GM21423 (cell line): ENCODE data around the gene GDPD3.

Experiments
- ATAC-seq: cut with Tn5 transposase; IDR thresholded peaks from one replicate; pipeline ENCODE4 v1.9.1; 2021; ENCODE audit warnings: mild to moderate bottlenecking, moderate library complexity; ENCODE audit not compliant: unreplicated experiment

GDPD3 gene, protein sequence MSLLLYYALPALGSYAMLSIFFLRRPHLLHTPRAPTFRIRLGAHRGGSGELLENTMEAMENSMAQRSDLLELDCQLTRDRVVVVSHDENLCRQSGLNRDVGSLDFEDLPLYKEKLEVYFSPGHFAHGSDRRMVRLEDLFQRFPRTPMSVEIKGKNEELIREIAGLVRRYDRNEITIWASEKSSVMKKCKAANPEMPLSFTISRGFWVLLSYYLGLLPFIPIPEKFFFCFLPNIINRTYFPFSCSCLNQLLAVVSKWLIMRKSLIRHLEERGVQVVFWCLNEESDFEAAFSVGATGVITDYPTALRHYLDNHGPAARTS

DNA sequence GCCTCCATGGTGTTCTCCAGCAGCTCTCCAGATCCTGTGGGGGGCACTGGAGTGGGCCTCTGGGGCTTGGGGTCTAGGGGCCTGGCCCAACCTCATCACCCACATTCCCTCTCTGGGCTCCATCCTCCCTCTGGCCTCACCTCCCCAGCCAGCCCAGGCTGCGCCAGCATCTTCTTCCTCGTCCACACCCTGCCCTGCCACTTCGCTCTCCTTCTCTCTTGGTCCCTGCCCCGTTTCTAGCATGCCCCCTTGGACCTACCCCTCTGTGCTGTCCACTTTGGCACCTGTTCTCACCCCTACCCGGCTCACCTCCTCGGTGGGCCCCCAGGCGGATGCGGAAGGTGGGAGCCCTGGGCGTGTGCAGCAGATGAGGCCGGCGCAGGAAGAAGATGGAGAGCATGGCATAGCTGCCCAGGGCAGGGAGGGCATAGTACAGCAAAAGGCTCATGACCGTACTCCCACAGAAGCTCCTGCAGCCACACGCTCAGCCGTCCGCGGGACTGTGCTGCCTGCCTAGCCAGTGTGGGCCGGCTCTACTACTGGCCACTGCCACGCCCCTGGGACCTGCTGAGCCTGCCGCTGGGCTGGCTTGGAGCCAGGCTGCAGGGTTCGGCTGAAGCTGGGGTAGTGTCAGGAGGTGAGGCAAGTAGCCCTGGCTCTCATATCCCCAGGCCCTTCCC lies at the start of gene GDPD3:
GDPD3 (minus strand) TSS at position 507 of the 680 bp plus-strand sequence; CDS start at position 448, 59 bp downstream.
- no peak for ATAC-seq

DNA sequence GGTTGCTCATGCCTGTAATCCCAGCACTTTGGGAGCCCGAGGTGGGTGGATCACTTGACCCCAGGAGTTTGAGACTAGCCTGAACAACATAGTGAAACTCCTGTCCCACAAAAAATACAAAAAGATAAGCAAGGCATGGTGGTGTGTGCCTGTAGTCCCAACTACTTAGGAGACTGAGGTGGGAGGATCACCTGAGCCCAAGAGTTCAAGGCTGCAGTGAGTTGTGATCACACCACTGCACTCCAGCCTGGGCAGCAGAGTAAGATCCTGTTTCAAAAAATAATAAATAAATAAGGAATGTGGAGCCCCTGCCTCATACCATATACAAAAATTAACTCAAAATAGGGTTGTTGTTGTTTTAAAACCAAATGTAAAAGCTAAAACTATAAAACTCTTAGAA lies 43.9 kb upstream of the GDPD3 start:
- no peak for ATAC-seq

DNA sequence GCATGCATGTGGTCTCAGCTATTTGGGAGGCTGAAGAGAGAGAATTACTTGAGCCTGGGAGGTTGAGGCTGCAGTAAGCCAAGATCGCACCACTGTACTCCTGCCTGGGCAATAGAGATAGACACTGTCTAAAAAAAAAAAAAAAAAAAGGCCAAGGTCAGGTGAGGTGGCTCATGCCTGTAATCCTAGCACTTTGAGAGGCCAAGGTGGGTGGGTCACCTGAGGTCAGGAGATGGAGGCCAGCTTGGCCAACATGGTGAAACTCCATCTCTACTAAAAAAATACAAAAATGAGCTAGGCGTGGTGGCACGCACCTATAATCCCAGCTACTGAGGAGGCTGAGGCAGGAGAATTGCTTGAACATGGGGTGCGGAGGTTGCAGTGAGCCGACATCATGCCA lies 41.9 kb upstream of the GDPD3 start:
- no peak for ATAC-seq

DNA sequence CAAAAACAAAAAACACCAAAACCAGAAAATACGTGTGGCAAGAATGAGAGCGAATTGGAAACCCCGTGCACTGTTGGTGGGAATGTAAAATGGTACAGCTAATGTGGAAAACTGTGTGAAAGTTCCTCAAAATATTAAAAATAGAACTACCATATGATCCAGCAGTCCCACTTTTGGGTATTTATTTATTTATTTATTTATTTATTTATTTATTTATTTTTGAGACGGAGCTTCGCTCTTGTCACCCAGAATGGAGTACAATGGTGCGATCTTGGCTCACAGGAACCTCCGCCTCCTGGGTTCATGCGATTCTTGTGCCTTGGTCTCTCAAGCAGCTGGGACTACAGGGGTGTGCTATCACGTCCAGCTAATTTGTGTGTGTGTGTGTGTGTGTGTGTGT lies 39.2 kb upstream of the GDPD3 start:
- no peak for ATAC-seq

DNA sequence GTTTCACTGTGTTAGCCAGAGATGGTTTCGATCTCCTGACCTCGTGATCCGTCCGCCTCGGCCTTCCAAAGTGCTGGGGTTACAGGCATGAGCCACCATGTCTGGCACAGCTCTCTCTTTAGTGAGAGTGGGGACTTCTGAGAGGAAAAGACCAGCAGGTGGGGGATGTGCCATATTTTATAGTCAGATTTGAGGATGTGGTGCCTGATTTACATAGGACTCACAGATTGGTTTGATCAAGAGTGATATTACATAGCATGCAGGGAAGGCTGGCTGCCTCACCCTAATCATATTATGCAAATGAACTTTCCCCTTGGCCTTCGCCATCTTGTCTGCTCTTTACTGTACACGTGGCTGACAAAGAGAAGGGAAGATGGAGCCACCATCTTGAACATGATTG lies 37.8 kb upstream of the GDPD3 start:
- no peak for ATAC-seq

DNA sequence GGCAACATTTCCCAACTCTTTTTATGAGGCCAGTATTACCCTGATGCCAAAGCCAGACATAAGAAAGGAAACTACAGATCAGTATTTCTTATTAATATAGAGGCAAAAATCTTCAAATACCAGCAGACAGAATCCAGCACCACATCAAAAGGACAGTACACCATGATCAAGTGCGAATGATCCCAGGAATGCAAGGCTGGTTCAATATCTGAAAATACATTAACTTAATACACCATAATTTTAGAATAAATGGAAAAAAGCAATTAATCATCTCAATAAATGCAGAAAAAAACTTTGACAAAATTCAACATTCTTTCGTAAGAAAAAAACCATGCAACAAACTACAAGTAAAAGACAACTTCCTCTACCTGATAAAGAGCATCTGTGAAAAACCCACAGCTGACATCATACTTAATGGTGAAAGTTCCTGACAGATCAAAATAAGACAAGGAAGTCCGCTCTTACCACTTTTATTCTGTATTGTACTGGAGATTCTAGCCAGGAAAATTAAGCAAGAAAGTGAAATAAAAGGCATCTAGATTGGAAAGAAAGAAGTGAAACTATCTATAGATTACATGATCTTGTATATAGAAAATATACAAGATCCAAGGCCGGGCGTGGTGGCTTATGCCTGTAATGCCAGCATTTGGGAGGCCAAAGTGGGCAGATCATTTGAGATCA lies 36.1 kb upstream of the GDPD3 start:
- no peak for ATAC-seq

DNA sequence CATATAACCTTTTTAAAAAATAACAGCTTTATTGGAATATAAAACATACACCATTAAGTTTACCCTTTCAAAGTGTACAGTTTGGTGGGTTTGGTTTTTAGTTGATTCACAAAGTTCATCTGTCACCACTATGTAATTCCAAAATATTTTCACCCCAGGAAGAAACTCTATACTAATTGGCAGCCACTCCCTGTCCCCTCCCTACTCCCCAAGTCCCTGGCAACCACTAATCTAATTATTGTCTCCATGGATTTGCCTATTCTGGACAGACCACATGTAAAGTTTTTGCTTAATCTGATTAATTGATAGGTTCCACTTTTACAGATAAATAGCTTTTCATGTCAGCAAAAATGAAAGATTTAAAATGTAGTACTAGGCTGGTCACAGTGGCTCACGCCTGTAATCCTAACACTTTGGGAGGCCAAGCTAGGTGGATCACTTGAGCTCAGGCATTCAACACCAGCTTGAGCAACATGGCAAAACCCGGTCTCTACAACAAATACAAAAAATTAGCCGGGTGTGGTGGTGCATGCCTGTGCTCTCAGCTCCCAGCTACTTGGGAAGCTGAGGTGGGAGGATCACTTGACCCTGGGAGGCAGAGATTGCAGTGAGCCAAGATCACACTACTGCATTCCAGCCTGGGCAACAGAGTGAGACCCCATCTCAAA lies 34.6 kb upstream of the GDPD3 start:
- ATAC-seq: no peak

DNA sequence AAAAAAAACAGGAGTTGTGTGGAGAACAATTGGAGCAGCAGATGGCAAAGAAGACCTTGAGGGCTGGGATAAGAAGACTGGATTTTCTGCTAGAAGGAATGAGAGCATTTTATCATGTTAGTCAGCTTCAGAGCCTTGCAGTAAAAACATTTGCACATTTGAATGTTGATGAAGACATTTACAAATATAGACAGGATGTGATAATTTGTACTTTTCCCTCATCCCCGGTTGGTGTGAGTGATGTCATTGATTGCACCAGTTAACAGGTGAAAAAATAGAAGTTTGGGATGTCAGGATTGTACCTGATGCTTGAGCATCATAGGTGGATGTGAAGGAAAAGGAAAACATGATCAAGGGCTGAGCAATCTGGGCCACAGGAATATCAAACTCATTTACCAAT lies 32.3 kb upstream of the GDPD3 start:
- no peak for ATAC-seq

DNA sequence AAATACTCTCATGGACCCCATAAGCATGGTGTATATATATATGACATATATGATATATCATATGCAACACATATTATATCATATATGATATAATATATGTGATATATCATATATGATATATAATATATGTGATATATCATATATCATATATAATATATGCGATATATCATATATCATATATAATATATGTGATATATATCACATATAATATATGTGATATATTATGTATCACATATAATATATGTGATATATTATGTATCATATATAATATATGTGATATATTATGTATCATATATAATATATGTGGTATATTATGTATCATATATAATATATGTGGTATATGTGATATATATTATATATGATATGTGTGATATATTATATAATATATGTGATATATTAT lies 31.6 kb upstream of the GDPD3 start:
- no peak for ATAC-seq

DNA sequence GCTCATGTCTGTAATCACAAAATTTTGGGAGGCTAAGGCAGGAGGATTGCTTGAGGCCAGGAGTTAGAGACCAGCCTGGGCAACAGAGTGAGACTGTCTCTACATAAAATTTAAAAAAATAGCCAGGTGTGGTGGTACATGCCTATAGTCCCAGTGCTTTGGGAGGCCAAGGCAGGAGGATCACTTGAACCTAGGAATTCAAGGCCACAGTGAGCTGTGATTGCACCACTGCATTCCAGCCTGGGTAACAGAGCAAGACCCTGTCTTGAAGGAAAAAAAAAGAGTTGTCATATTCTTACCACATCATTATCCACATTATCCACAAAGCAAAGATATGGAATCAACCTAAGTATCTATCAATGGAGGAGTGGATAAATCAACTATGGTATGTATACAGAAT lies 30.7 kb upstream of the GDPD3 start:
- no peak for ATAC-seq

DNA sequence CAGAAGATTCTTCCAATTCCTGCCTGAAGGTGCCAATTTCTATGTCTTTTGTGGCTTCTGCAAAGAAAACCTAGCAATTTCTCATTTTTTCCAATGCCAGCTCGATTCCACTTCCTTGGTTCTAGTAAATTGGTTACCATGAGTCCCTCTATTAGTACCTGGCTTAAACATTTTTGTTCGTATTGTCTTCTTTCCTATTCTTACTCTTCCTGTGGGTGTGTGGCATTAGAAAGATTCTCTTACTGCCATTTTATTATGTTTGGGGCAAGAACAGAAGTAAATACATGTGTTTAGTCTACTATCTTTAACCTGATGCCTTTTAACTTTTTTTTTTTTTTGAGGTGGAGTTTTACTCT lies 30.0 kb upstream of the GDPD3 start:
- ATAC-seq: no peak

DNA sequence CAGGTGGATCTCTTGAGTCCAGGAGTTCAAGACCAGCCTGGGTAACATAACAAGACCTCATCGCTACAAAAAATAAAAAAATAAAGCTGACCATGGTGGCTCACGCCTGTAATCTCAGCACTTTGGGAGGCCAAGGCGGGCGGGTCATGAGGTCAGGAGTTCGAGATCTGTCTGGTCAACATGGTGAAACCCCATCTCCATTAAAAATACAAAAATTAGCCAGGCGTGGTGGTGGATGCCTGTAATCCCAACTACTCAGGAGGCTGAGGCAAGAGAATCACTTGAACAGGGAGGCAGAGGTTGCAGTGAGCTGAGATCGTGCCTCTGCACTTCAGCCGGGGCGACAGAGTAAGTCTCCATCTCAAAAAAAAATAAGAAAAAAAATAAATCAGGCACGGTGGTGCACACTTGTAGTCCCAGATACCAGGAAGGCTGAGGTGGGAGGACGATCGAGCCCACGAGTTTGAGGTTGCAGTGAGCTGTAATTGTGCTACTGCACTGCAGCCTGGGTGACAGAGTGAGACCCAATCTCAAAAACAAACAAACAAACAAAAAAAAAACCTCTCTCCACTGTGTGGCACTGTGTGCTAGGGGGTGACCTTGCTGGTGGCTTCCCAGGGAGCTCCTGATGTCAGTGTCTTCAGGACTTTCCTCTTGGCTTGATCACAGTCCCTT lies 29.5 kb upstream of the GDPD3 start:
- ATAC-seq: no peak

DNA sequence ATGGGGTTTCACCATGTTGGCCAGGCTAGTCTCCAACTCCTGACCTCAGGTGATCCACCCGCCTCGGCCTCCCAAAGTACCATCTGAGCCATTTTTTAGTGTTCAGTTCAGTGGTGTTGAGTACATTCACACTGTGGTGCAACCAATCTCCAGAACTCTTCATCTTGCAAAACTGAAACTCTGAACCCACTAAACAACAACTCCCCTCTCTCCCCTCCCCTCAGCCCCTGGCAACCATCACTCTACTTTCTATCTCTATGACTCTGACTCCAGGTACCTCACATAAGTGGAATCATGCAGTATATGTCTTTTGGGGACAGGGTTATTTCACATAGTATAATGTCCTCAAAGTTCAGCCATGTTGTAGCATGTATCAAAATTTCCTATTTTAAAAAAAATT lies 28.4 kb upstream of the GDPD3 start:
- no peak for ATAC-seq

DNA sequence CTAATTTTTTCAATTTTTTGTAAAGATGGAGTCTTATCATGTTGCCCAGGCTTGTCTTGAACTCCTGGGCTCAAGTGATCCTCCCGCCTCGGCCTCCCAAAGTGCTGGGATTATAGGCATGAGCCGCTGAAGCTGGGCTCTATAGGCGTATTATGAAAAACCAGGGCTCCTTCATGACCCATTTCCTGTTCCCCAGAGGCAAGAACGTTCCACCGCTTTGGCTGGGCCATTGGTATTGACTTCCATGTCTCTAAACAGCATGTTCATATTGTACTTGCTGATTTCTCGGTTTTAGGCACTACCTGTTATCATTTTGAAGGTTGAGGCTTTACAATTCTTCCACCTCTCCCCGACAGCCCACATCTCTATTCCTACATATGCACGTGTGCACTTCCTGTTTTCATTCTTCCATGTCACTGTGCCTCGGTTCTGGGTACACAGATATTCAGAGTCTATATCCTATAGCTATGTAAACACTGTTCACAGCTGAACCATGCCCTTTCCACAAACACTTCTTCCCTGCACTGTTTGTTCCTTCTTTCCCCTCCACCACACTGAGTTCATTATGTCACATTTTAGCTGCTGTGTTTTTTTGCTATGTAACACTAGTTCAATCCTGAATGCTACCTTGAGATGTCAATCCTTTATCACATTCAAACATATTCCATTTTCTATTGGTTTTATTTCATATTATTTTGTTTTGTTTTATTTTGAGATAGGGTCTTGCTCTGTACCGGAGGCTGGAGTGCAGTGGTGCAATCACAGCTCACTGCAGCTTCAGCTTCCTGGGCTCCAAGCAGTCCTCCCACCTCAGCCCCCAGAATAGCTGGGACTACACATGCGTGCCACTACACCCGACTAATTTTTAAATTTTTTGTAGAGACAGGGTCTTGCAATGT lies 26.5 kb upstream of the GDPD3 start:
- ATAC-seq: no peak

DNA sequence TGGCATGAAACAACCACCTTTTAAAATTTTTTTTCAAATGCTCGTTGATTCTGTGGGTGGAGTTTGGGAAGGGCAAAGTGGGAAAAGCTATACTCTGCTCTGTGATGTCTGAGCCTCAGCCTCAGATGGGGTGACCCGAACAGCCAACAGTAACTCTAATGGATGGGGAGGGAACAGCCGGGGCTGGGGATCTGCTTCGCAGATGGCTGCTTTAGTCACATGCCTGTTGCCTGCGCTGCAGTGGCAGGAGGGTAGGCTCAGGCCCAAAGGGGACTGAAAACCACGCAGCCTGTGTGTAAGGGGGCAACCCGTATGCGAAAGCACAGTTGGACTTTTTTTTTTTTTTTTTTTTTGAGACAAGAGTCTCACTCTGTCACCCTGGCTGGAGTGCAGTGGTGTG lies 24.6 kb upstream of the GDPD3 start:
- no peak for ATAC-seq

DNA sequence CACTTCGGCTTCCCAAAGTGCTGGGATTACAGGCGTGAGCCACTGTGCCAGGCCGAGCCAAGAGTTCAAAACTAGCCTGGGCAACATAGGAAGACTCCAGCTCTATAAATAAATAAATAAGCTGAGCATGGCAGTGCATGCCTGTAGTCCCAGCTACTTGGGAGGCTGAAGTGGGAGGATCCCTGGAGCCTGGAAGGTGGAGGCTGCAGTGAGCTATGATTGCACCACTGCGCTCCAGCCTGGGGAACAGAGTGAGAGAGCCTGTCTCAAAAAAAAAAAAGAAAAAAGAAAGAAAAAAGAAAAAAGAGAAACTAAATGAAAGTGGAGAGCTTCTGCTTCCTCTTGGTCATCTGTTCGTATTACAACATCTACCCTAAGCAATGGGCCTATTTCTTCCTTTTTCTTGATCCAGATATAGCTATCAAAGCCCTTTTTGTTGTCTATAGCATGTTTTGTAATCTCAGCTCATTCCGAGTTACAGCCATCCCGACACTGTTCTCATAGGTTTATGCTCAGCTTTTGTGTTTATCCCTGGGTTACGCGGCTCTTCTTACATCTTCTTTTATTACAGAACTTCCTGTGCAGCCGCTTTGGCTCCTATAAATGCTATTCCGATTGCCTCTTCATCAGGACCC lies 23.8 kb upstream of the GDPD3 start:
- ATAC-seq: no peak

DNA sequence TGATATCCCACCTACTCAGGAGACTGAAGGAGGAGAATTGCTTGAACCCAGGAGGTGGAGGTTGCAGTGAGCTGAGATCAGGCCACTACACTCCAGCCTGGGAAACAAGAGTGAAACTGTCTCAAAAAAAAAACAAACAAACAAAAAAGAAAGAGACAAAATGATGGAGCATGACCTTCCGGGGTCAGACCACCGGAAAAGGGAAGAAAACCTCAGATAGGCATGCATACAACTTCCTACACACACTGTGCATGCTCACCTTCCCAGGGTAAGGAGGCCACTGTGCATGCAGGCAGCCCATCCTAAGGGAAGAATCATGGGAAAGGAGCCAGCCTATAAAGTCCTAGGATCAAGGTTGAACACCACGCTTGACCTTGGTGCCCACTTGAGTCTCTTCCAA lies 19.3 kb upstream of the GDPD3 start:
- ATAC-seq: no peak

DNA sequence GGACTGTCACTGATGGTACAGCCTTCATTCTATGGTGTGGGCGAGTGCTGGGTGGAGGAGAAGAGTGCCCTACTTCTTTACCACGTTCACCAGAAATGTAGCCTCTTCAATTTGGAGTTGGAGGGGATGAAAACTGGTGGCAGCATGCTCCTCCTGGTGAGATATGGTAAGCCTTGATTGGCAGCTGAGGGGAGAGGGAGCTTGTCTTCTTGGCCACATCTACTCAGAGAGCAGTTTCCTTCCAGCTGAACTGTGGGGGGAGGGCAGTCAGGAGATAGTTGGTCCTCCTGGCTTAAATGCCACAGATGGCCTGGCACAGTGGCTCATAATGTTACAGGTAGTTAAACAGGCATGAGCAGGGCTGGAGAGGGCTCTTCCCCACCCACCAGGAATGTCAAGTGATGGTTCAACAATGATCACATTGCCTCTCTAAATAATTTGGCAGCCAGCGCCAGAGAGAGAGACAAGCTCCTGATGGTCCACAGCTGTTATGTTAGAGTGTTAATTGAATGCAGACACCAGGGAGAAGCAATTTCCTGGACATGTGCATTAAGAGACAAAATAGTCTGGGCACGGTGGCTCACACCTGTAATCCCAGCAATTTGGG lies 18.6 kb upstream of the GDPD3 start:
- ATAC-seq: no peak

DNA sequence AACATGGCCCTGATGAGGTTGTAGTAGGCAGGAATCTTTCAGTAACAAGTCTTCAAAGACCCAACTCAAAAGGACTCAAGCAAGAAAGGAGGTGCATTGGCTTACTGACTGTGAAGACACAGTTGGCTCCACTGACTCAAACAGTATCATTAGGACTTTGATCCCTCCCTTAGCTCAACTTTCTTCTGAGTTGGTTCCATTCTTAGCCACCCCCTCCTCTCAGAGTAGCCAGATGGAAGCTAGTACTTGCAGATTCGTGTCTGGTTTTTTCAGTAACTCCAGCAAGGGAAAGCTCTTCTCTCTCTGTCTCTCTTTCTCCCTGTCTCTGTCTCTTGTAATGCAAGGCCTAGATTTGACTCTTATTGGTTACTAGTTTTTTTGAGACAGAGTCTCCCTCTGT lies 14.7 kb upstream of the GDPD3 start:
- ATAC-seq: no peak
